Activated CD8-positive, alpha-beta memory T cell treated with anti-CD3 and anti-CD28 coated beads, Interleukin-2, amount 10 ng/mL, durations not matched to agents 7 days and 5 days (primary cell): ENCODE results near the gene MT3. TPM values are rescaled to one million over a fixed set of nuclear protein-coding genes. Genes with fewer than 3 reads are reported as not detected.
A peak's percentile ranks its signal among the peaks of the same experiment; 100 is the strongest.
"Not testable (repeated sequence)": the region's sequence is repeated elsewhere in the genome, so short reads cannot be mapped to it uniquely, and the experiment has no call there.

Experiments used
- ATAC-seq: fragments of 150-1000 bp; cut with Tn5 transposase; one replicate; pipeline ENCODE4 v1.10.0; 2021; ENCODE audit warnings: moderate library complexity
- CTCF ChIA-PET: fragments of 350-600 bp; sonication (Branson Sonifier 250); formaldehyde crosslinking; loops from one replicate; lab custom pipeline; 2021; ENCODE audit warnings: antibody characterized with exemption; lab: Charles Lee
- DNase-seq: peaks from one replicate; pipeline ENCODE4 v3.0.0-alpha.2; 2020
- H3K27ac Mint-ChIP-seq: one replicate; pipeline ENCODE4 v1.8.0; 2021; ENCODE audit warnings: mild to moderate bottlenecking, mixed read lengths
- H3K27me3 Mint-ChIP-seq: one replicate; pipeline ENCODE4 v1.8.0; 2021; ENCODE audit warnings: mixed read lengths
- H3K36me3 Mint-ChIP-seq: one replicate; pipeline ENCODE4 v1.8.0; 2021; ENCODE audit warnings: mild to moderate bottlenecking, mixed read lengths
- H3K4me1 Mint-ChIP-seq: one replicate; pipeline ENCODE4 v1.8.0; 2021; ENCODE audit warnings: mixed read lengths
- H3K4me3 Mint-ChIP-seq: one replicate; pipeline ENCODE4 v1.8.0; 2021; ENCODE audit warnings: mild to moderate bottlenecking, moderate library complexity, mixed read lengths
- H3K9me3 Mint-ChIP-seq: one replicate; pipeline ENCODE4 v1.8.0; 2022; ENCODE audit warnings: low read depth, mixed read lengths
- total RNA-seq, 2 experiments: library from RNA; stranded (reverse); gene quantifications; one replicate each; pipeline ENCODE4 v1.2.3, GENCODE V29; 2021

Gene MT3
- total RNA-seq, 2 experiments from 2014 or later: 3.6 TPM; not detected in 1

DNA sequence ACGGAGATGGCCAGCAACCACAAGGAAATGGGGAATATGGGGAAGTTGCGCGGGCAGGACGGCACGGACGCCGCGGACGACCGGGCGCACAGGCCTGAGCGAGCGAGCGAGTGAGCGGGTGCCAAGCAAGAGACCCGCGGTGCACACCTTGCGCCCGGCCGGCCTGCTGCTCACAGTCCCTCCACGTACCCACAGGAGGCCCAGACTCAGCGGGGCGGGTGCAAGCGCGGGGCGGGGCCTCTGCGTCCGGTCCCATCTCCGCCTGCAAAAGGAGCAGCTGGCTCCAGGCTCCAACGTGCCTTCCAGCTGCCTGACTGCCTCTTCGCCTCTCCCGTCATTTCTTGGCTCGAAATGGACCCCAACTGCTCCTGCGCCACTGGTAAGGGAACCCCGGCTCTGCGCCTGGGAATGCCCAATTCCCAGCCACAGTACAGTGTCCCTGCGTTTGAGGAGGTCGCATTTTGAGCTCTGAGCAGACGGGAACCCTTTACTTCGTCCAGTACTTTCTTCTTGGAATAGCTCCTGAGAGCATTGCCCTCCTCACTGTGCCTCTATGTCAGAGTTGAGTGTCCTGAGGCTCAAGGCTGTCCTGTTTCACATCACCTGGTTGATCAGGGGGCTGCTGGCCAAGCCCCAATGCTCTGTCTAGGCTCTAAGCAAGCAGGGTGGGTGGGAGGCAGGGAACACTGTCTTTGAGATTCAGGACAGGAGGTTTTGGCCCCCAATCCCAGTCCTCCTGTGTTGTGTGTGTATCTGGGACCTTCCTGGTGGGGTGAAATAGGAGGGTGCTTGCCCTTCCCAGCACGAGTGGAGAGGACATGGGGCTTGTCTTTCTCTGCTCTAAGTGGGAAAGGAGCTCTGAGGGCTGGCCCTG, 28.1 kb downstream of the MT3 start:
- CTCF ChIA-PET: interaction anchor here (1.1 to 1.6 kb wide), 3 partner anchors 8 to 26 kb away, joined by 3 to 6 read pairs (median 4); partner anchors contain the start of gene MT2A
- H3K36me3 Mint-ChIP-seq: no peaks in the 10 kb centered on the region
- peak overlapping the region; percentile 54 for H3K4me3 Mint-ChIP-seq
- no peaks in the 10 kb centered on the region for H3K9me3 Mint-ChIP-seq
- peaks cover 28% of the 10 kb centered on the region for H3K27me3 Mint-ChIP-seq
- DNase-seq: peak; percentile 78
- H3K27ac Mint-ChIP-seq: no peak overlapping the region
- peak; percentile 88 for ATAC-seq
- H3K4me1 Mint-ChIP-seq: peaks cover 42% of the 10 kb centered on the region

DNA sequence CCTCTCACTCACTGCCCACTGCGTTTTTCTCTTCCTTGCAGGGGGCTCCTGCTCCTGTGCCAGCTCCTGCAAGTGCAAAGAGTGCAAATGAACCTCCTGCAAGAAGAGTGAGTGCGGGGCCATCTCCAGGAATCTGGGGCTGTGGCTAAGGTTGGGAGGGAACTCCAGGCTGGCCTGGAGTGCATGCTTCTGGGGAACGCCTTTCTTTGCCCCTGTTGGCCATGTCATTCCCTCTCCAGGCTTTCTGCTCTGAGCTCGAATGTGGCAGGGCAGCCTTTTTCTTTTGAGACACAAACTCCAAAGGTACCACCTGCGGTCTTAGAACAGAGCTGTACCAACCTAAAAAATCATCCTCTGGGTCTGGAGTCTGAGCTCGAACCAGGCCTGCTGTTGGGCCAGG, 28.8 kb downstream of the MT3 start:
- ATAC-seq (no peak), DNase-seq (no peak)
- Mint-ChIP-seq H3K27ac (no peak overlapping the region), H3K4me3 (peak overlapping the region; percentile 54), H3K36me3 (no peaks in the 10 kb centered on the region), H3K9me3 (no peaks in the 10 kb centered on the region), H3K4me1 (peaks cover 39% of the 10 kb centered on the region), H3K27me3 (peaks cover 28% of the 10 kb centered on the region)
- CTCF ChIA-PET: interaction anchor here (1.1 to 1.6 kb wide), 3 partner anchors 9 to 26 kb away, joined by 3 to 6 read pairs (median 4); partner anchors contain the start of gene MT2A

DNA sequence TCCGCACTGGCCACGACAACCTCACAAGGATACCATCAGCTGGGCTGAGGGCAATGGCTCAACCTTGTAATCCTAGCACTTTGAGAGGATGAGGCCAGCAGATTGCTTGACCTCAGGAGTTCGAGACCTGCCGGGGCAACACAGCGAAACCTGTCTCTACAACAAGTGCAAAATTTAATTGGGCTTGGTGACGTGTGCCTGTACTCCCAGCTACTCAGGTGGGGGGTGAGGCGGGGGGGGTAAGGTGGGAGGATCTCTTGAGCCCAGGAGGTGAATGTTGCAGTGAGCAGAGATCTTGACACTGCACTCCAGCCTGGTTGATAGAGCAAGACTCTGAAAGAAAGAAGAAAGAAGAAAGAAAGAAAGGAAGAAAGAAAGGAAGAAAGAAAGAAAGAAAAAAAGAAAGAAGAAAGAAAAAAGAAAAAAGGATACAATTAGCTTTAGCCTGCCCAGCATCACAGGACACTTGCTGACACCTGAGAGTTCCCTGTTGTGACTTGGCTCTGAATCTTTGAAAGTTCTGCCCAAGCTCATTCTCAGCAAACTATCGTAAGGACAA, 31.1 kb downstream of the MT3 start:
- Mint-ChIP-seq H3K27ac (no peak overlapping the region), H3K4me3 (no peak overlapping the region), H3K27me3 (peaks cover 37% of the 10 kb centered on the region), H3K9me3 (no peaks in the 10 kb centered on the region), H3K36me3 (no peaks in the 10 kb centered on the region), H3K4me1 (peaks cover 24% of the 10 kb centered on the region)
- ATAC-seq (no peak), DNase-seq (no peak)
- CTCF ChIA-PET: no interaction called here

DNA sequence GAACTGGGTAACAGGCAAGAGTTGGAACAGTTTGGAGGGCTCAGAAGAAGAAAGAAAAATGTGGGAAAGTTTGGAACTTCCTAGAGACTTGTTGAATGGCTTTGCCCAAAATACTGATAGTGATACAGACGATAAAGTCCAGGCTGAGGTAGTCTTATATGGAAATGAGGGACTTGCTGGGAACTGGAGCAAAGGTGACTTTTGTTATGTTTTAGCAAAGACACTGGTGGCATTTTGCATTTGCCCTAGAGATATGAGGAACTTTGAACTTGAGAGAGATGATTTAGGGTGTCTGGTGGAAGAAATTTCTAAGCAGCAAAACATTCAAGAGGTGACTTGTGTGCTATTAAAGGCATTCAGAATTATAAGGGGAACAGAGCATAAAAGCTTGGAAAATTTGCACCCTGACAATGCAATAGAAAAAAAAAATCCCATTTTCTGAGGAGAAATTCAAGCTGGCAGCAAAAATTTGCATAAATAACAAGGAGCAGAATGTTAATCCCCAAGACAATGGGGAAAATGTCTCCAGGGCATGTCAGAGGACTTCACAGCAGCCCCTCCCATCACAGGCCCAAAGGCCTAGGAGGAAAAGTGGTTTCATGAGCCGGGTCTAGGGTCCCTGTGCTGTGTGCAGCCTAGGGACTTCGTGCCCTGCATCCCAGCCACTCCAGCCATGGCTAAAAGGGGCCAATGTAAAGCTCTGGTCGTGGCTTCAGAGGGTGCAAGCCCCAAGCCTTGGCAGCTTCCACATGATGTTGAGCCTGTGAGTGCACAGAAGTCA, 32.5 kb downstream of the MT3 start:
- Mint-ChIP-seq H3K27me3 (peaks cover 49% of the 10 kb centered on the region), H3K4me1 (peaks cover 28% of the 10 kb centered on the region)
- CTCF ChIA-PET: interaction anchor here (1.1 kb wide), 1 partner anchor 22 kb away, joined by 3 read pairs; no protein-coding TSS in a partner anchor
- H3K9me3 Mint-ChIP-seq, ATAC-seq, H3K36me3 Mint-ChIP-seq, DNase-seq, H3K27ac Mint-ChIP-seq, H3K4me3 Mint-ChIP-seq: not testable (repeated sequence)

DNA sequence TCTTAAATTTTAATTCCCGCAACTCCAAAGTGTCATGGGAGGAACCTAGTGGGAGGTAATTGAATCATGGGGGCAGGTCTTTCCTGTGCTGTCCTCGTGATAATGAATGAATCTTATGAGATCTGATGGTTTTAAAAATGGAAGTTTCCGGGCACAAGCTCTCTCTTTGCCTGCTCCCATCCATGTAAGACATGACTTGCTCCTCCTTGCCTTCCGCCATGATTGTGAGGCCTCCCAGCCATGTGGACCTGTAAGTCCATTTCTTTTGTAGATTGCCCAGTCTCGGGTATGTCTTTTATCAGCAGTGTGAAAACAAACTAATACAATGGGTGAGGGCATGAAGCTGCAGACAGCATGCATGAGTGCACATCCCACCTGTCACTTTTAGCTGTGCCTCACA, 33.9 kb downstream of the MT3 start:
- Mint-ChIP-seq H3K27me3 (peaks cover 45% of the 10 kb centered on the region), H3K4me1 (peaks cover 23% of the 10 kb centered on the region)
- DNase-seq, H3K9me3 Mint-ChIP-seq, H3K4me3 Mint-ChIP-seq, H3K27ac Mint-ChIP-seq, H3K36me3 Mint-ChIP-seq, ATAC-seq: not testable (repeated sequence)
- CTCF ChIA-PET: interaction anchor here (1.0 to 1.3 kb wide), 5 partner anchors 9 to 103 kb away, joined by 3 to 6 read pairs (median 3); partner anchors contain the start of genes BBS2 and MT1M

DNA sequence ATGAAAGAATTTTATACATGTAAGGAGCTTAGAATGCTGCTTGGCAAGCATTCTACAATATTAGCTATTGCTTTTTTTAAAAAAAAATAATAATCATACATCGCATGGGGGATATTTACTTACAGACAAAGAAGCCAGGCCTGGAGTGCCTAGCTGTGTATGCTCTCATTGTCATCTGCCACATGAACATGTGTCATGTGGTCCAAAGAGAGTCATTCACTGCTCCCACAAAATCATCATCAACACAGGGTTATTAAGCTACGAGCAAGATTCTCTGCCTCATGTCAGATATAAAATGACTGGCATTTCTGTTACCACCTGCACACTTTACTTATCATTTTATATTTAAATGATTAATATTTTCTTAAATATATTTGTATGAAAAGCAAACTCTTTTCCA, 34.3 kb downstream of the MT3 start:
- Mint-ChIP-seq H3K27ac (no peak overlapping the region), H3K27me3 (peaks cover 40% of the 10 kb centered on the region), H3K9me3 (no peaks in the 10 kb centered on the region), H3K4me1 (peaks cover 23% of the 10 kb centered on the region), H3K36me3 (no peaks in the 10 kb centered on the region), H3K4me3 (no peak overlapping the region)
- CTCF ChIA-PET: interaction anchor here (1.0 to 1.3 kb wide), 5 partner anchors 8 to 104 kb away, joined by 3 to 6 read pairs (median 3); partner anchors contain the start of genes BBS2 and MT1M
- DNase-seq (no peak), ATAC-seq (no peak)

DNA sequence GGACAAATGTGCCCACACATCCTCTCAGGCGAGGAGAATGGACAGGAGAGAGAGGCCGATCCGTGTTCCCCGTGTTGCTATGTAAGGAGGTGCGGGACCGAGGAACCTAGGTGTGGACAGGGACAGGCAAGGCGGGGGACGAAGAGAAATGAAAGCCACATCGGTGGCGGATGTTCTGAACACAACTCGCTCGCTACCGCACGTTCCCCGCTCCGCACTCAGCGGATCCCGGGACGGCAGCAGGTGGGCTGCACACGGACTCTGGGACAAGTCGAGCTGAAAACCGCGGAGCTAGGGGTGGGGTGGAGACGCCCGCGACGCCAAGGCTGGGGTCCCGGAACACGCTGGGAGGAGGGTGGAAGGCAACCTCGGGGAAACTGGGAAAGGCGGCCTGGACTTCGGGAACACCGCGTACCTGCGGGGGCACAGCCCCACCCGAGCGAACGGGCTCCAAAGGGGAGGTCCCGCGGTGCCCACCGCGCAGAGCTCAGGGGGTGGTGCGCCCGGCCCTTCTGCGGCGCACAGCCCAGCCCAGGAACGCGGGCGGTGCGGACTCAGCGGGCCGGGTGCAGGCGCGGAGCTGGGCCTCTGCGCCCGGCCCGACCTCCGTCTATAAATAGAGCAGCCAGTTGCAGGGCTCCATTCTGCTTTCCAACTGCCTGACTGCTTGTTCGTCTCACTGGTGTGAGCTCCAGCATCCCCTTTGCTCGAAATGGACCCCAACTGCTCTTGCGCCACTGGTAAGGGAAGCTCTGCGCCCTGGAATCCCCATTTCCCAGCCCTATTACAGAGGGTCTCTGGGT, 36.0 kb downstream of the MT3 start, which contains the start of gene MT1E:
Gene MT1E, plus strand, starts transcription at position 642 of the 803 bp plus-strand sequence. Its CDS starts 71 bp downstream, at position 713.
- Mint-ChIP-seq H3K27ac (peak within 1 kb of the TSS; percentile 86), H3K27me3 (peaks cover 37% of the 10 kb centered on the region), H3K9me3 (no peaks in the 10 kb centered on the region), H3K4me1 (peaks cover 28% of the 10 kb centered on the region), H3K36me3 (no peaks in the 10 kb centered on the region), H3K4me3 (peak within 1 kb of the TSS; percentile 88)
- ATAC-seq (peak; percentile 92), DNase-seq (peak; percentile 79)
- CTCF ChIA-PET: interaction anchor here (0.6 to 1.7 kb wide), 13 partner anchors 12 to 111 kb away, joined by 3 to 7 read pairs (median 4); partner anchors contain the start of genes MT1A and MT1X

DNA sequence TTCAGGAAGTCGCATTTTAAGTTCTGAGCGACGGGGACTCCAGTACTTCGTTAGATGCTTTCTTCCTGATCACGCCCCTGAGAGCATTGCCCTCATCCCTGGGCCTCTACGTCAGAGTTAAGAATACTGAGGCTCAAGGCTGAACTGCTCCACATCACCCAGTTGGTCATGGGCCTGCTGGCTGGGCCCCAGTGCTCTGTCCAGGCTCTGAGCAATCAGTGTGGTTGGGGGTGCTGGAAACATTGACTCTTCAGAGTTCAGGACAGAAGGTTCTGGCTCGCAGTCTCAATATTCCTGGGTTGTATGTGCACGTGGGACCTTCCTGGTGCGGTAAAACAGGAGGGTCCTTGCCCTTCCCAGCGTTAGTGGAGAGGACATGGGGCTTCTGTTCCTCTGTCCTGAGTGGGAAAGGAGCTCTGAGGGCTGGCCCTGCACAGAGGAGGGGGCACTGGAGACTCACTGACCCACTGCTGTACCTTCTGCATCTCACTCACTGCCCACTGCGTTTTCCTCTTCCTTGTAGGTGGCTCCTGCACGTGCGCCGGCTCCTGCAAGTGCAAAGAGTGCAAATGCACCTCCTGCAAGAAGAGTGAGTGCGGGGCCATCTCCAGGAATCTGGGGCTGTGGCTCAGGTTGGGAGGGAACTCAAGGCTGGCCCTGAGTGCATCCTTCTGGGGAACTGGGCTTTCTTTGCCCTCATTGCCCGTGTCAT, 36.8 kb downstream of the MT3 start:
- no peaks in the 10 kb centered on the region for H3K9me3 Mint-ChIP-seq
- H3K27ac Mint-ChIP-seq: peak overlapping the region; percentile 86
- peak overlapping the region; percentile 88 for H3K4me3 Mint-ChIP-seq
- CTCF ChIA-PET: interaction anchor here (0.6 to 1.7 kb wide), 13 partner anchors 11 to 112 kb away, joined by 3 to 7 read pairs (median 4); partner anchors contain the start of genes MT1A and MT1X
- peaks cover 45% of the 10 kb centered on the region for H3K27me3 Mint-ChIP-seq
- ATAC-seq (peak; percentile 41), DNase-seq (no peak)
- no peaks in the 10 kb centered on the region for H3K36me3 Mint-ChIP-seq
- peaks cover 29% of the 10 kb centered on the region for H3K4me1 Mint-ChIP-seq

DNA sequence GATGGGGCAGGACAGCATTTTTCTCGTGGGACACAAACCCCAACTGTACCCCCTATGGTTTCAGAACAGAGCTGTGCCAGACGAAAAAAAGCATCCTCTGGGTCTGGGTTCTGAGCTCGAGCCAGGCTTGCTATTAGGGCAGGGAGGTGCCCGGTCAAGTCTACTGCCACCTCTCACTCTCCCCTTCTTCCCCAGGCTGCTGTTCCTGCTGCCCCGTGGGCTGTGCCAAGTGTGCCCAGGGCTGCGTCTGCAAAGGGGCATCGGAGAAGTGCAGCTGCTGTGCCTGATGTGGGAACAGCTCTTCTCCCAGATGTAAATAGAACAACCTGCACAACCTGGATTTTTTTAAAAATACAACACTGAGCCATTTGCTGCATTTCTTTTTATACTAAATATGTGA, 37.4 kb downstream of the MT3 start:
- no peak for ATAC-seq
- peaks cover 47% of the 10 kb centered on the region for H3K27me3 Mint-ChIP-seq
- no peak for DNase-seq
- H3K4me3 Mint-ChIP-seq: peak overlapping the region; percentile 88
- H3K36me3 Mint-ChIP-seq: no peaks in the 10 kb centered on the region
- CTCF ChIA-PET: interaction anchor here (1.2 kb wide), 2 partner anchors 17 to 56 kb away, joined by 4 to 5 read pairs; partner anchors contain the start of gene MT1X
- H3K4me1 Mint-ChIP-seq: peaks cover 33% of the 10 kb centered on the region
- no peak overlapping the region for H3K27ac Mint-ChIP-seq
- H3K9me3 Mint-ChIP-seq: no peaks in the 10 kb centered on the region

DNA sequence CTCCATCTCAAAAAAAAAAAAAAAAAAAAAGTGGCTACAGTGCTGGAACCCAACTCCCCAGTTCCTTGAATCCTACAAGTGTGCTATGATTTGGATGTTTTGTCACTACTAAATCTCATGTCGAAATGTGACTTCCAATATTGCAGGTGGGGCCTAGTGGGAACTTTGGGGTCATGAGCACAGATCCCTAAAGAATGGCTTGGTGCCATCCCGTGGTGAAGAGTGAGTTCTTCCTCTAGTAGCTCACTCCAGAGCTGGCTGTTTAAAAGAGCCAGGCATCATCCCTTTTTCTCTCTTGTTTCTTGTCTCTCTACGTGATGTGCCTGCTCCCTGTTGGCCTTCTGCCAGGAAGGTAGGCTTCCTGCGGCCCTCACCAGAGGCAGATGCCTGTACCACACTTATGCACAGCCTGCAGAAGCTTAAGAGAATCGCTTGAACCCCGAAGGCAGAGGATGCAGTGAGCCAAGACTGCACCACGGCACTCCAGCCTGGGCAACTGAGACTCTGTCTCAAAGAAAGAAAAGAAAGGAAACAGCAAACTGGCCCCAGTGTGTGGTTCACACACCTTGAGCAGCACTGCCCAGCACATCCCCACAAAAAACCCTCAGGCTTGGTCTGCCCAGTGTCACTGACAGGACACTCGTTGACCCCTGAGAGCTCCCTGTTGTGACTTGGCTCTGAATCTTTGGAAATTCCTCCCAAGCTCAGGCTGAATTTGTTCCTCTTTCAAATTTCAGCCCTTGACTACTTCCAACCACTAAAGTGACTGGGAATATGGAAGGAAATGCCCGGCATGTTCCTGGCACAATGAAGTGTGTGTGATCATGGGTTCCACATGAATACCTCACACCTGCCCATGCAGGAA, 39.4 kb downstream of the MT3 start:
- no peak for ATAC-seq
- no peak for DNase-seq
- H3K4me1 Mint-ChIP-seq: peaks cover 40% of the 10 kb centered on the region
- peaks cover 65% of the 10 kb centered on the region for H3K27me3 Mint-ChIP-seq
- H3K4me3 Mint-ChIP-seq: no peak overlapping the region
- H3K27ac Mint-ChIP-seq: no peak overlapping the region
- no peaks in the 10 kb centered on the region for H3K9me3 Mint-ChIP-seq
- CTCF ChIA-PET: interaction anchor here (1.3 to 1.4 kb wide), 2 partner anchors 16 to 73 kb away, joined by 3 to 5 read pairs; no protein-coding TSS in a partner anchor
- H3K36me3 Mint-ChIP-seq: no peaks in the 10 kb centered on the region

DNA sequence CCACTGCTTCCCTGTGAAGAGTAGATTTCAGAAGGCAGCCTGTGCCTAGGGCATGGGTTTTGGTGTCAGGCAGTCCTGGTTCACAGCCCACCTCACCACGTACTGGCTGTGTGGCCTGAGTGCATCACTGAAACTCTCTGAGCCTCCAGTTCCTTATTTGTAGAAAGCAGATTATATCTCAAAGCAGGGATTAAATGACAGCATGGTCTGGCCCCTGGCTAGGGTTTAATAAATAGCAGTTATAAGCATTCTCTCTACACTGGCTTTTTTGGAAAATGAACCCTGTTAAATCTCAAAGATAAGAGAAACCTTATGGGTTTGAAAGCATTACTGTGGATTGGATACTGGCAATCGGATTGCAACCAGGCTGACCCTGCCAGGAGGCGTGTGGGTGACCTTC, 40.2 kb downstream of the MT3 start:
- Mint-ChIP-seq H3K4me1 (peaks cover 38% of the 10 kb centered on the region), H3K27me3 (peaks cover 70% of the 10 kb centered on the region), H3K9me3 (no peaks in the 10 kb centered on the region), H3K4me3 (no peak overlapping the region), H3K27ac (no peak overlapping the region), H3K36me3 (no peaks in the 10 kb centered on the region)
- DNase-seq (no peak), ATAC-seq (no peak)
- CTCF ChIA-PET: interaction anchor here (1.3 to 2.7 kb wide), 5 partner anchors 14 to 72 kb away, joined by 3 to 10 read pairs (median 9); no protein-coding TSS in a partner anchor
